Hepatocyte (in vitro differentiated cells): Measurements from ENCODE around the gene F11R.

Experiments
- EZH2 ChIP-seq: fragments of 200-600 bp; sonication (generic); IDR thresholded peaks from 2 replicates; pipeline ENCODE4 v1.6.1; 2016; ENCODE audit warnings: antibody characterized with exemption, mild to moderate bottlenecking, borderline replicate concordance
- EZH2phosphoT487 ChIP-seq: fragments of 200-600 bp; sonication (generic); IDR thresholded peaks from one replicate; pipeline ENCODE4 v1.6.1; 2018; ENCODE audit warnings: antibody characterized with exemption, mild to moderate bottlenecking, low read depth, moderate library complexity; ENCODE audit not compliant: unreplicated experiment, severe bottlenecking
- TF ChIP-seq, protein P1 (sequence below): fragments of 200-600 bp; sonication (generic); IDR thresholded peaks from 2 replicates; pipeline ENCODE4 v1.5.1; 2016; ENCODE audit warnings: antibody characterized with exemption, mild to moderate bottlenecking; ENCODE audit not compliant: poor library complexity

- TF ChIP-seq, protein P1, sequence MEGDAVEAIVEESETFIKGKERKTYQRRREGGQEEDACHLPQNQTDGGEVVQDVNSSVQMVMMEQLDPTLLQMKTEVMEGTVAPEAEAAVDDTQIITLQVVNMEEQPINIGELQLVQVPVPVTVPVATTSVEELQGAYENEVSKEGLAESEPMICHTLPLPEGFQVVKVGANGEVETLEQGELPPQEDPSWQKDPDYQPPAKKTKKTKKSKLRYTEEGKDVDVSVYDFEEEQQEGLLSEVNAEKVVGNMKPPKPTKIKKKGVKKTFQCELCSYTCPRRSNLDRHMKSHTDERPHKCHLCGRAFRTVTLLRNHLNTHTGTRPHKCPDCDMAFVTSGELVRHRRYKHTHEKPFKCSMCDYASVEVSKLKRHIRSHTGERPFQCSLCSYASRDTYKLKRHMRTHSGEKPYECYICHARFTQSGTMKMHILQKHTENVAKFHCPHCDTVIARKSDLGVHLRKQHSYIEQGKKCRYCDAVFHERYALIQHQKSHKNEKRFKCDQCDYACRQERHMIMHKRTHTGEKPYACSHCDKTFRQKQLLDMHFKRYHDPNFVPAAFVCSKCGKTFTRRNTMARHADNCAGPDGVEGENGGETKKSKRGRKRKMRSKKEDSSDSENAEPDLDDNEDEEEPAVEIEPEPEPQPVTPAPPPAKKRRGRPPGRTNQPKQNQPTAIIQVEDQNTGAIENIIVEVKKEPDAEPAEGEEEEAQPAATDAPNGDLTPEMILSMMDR = no peak
- TF ChIP-seq EZH2 (no peak), EZH2phosphoT487 (no peak)
These were observed 14.4 kb downstream of the F11R start for GRCh38 chr1:161006563-161006962.
